T-helper 1 cell (primary cell): Measurements from ENCODE around the gene COQ5.
"Not testable (repeated sequence)": the region's sequence is repeated elsewhere in the genome, so short reads cannot be mapped to it uniquely, and the experiment has no call there.

Experiments
- DNase-seq, 5 donors: peaks; one replicate each; pipeline ENCODE4 v3.0.0-alpha.2; 2012 to 2020

COQ5 gene

DNA sequence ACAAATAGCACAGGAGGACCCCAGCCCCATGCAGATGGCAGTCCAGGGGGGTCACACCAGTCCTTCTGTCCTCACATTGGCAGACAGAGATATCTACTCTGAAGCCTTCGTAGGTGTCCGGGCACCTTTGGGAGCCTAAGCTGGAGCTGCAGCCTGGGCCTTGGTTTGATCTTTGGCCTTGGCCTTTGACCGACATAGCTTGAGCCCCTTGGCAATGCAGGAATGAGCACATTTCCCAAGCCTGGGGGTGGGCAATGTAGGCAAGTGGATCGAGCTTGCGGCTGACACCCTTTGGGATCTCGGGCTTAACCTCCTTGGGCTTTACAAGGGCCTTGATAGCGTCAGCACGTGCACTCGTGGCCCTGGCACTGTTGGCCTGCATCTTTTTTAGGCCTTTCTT lies 6.4 kb downstream of the COQ5 start:
- no peak for DNase-seq

- not testable (repeated sequence) for DNase-seq
Measured at GRCh38 chr12:120519324-120519723, 9.6 kb downstream of the COQ5 start.

DNA sequence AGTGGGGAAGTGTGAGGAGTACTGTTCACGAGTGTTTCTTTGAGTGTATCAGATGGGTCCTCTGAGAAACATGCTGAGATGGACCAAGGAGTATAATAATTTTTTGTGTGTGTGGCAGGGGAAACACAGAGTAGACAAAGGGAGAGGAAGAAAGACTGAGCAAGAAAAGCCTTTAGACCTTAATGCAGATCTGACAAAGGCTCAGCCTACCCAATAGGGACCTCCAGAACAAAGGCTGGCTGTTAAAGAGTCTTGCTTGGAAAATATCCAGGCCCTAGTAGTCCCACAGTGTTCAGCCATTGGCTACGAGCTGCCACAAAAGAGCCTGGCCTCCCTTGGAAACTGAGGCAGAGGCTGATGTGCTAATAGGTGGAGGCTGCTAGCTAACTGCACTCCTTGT lies 13.5 kb downstream of the COQ5 start:
- no peak for DNase-seq

- DNase-seq: no peak
Measured at GRCh38 chr12:120514002-120514401, 15.0 kb downstream of the COQ5 start.

- no peak for DNase-seq
Measured at GRCh38 chr12:120508537-120508936, 20.4 kb downstream of the COQ5 start.

DNA sequence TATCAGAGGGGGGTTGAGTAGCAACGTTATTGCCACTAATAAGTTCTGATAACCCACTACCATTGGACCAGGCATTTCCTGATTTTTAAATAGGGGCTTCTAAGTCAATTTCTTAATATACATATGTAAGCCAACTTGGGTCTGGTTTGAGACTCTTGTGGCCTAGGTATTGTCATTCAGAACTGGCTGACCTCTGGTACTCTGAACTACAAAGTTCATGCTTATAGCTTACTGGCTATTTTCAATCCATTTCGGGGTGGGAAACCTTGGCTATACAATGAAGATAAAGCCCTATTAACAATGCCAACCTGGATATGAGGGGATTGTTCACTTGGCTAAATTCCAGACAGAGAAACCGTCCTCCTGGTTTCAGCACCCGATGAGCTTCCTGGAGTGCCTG lies 24.4 kb downstream of the COQ5 start:
- DNase-seq: no peak

DNA sequence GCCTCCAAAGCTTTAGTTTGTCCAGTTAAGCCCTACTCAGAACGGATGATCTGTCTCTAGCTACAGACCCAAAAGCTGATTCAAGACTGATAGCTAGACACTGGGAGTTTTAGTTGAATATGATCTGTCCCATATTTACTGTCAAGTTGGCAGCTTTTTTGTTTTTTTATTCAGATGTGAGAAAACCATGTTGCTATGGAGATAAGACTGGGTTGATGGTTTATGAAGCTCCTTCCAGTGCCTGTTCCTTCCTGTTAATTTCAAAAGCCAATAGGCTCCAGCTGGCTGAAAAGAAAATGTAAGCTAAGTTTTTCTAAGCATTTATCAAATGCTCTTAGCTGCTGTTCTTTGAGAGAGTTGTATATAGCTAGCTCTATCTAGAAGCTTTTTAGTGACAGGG lies 28.4 kb downstream of the COQ5 start:
- DNase-seq: no peak

DNA sequence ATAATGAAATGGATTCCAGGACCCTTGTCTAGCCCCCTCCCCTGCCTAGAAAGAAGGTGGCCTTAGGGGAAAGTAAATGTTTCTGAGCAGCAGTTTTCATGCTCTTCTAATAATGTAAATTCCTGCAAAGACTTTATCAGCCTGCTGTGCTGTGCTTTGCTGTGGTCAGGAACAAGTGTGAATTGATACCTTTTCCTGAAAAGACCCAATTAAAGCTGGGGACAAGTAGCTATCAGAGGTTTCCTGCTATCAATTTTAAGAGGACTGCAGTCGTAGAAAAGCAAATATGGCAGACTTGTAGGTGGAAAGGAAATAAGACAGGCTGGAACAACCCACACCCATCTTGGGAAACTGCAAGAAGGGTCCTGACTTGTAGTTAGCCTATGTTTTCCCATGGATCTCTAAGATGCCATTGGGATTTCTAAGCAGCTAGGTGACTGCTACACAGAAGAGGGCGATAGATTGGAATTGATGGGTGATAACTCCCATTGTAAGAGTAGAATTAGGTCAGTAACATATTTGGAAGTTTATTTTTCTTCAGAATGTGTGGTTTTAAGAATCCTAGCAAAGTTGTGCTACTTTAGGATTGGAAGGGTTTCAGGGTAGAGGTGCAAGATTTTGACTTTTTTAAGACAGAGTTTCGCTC lies 30.0 kb downstream of the COQ5 start:
- no peak for DNase-seq

DNA sequence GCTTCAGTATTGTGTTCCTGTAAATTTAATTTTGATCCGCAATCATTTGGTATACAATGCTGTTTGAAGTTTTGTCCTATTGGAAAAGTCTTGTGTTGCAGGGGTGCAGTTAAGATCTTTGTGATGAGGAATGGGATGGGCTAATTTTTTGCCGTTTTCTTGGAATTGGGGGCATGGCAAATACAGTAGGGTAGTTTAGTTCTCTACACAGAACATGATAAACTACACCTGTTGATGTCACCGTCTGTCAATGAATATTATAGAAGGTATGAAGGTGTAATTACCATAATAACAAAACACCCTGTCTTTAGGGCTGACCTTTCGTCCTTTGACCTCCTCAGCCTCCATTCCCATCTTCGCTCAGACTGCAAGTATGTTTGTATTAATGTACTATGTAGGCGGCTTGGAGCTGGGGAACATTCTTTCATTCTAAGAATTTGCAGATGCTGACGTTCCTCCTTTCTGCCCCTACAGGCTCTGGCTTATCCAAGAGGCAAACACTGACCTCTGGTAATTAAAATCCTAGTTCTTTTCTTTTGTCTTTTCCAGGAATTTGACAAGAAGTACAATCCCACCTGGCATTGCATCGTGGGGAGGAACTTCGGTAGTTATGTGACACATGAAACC lies 31.3 kb downstream of the COQ5 start:
- DNase-seq: no peak

DNA sequence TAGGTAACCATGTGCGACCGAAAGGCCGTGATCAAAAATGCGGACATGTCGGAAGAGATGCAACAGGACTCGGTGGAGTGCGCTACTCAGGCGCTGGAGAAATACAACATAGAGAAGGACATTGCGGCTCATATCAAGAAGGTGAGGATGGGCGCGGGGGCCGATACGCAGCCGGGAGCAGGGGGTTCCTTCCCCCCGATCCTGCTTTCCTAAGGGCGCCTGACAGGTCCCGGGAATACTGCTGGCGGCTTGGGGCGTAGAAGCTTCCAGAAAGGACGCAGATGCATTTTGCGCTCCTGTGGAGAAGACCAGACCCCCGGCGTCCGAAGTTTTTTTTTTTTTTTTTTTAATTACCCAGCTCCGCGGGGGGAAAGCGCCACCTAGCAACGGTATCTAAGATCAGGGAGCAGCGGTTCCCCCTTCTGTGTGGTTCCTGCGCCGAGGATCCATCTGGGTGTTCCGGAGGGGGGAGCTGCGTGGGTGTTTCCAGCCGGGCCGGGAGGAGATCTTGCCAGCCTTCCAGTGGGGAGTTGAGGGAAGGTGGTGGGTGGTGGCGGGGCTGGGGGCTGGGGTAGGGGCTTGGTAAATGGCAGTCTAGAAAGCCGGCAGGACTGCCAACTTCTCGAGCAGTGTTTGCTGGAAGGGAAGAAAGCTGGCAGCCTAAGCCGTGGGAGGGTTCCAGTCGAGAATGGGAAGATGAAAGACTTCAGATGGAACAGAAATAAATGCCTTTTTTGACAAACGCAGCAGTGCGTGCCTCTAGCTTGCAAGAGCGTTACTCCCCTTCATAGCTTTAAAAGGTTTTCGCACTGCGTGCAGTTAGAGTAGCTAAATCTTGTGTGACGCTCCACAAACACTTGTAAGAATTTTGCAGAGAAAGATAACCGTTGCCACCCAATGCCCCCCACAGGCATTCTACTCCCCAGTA lies 32.3 kb downstream of the COQ5 start:
- DNase-seq: peak; percentile 23 to 52 (median 39)

- peak; percentile 93 to 96 (median 95) for DNase-seq
Measured at GRCh38 chr12:120495731-120496412, 33.1 kb downstream of the COQ5 start, which contains the start of gene DYNLL1. Gene DYNLL1, plus strand, starts transcription at chr12:120496113. Its CDS starts 309 bp downstream, at chr12:120496422.

DNA sequence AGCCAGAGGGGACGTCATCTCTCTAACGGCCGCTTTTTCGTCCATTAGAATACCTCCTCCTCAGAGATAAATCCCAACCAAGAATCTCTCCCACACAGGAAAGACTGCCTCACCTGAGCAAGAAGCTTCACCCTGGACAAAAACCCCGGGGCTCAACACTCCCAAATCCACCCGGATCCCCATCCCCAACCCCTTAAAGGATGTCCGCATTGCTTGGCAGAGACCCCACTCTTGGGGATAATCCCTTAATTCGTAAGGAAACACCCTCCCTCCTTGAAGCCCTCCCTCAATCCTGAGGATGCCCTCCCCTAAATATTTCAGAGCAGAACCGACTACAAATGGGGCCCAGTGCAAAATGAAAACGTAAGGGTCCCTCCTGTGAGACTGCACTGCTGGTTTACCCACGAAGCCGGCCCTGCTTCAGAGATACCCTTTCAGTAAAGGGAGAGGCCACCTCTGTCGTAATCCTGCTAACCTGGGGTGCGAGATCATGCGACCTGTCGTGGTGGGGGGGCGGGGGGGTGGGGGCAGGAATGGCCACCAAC lies 33.7 kb downstream of the COQ5 start:
- no peak for DNase-seq

DNA sequence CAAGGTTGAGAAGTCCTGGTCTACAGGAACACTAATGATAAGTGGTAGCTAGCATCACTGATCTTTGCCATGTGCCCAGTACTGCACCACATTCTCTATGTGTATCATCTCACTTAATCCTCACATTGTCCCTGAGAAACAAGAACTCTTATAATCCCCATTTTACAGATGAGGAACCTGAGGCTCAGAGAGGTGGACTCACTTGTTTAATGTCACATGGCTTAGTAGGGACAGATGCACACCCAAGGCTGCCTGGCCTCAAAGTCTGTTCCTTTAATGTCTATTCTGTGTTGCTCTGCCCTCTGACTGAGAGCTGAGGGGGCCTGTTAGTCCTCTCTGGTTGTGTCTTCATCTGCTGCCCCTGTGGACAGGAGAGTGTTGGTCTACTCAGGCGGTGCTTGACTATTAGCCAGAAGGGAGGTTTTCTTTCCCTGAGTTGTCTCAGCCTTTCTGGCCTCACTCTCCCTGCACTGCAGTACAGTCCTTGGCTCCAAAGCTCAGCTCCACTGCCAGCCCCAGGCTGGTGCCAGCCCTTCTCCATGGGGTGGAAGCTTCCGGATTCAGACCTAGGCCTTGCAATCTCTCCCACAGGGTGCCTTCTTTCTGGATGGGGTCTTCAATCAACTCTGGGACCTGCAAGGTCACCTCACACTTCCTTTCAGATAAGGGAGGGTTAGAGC lies 38.0 kb downstream of the COQ5 start:
- DNase-seq: no peak

DNA sequence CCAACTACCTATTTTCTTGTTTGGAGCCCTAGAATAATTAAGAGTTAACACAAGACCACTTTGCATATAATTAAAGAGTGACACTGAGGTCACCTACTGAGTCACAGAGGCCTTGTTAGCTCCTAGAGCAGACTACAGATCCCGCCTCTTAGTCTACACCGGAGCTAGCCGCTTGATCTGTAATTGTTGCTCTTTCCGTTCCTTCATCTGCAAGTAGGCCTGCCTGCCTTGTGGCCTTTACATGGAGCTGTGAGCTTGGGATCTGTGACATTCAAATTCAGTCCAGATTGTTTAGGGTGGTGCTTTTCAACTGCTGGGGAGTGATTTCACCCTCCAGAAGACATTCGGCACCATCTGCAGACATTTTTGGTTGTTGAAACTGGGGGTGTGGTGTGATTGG lies 38.6 kb downstream of the COQ5 start:
- no peak for DNase-seq

GRCh38 chr12:120489018-120489417 lies 39.9 kb downstream of the COQ5 start:
- no peak for DNase-seq

DNA sequence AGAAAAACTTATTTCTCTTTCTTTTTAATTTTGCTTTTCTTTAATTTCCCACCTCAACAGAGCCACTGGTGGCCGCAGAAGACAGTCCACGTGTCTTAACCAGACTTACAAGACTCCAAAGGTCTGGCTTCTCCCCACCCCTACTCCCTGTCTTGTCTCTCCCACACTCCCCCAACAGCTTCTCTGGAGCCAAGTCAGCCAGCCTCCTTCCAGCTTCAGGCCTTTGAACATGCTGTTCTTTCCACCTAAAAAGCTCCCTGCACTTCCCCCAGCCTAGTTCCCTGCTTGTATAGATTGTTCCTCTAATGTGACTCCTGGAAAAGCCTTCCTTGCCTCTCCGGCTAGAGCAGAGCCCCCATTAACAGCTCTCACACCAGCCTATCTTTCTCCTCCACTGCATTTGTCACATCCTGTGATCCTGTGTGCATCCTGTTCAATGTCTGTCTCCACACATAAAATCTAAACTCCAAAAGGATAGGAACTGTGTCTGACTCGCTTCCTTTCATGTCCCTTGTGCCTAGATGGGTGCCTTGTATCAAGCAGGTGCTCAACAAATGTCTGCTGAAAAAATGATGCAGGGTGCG lies 40.8 kb downstream of the COQ5 start:
- no peak for DNase-seq

DNA sequence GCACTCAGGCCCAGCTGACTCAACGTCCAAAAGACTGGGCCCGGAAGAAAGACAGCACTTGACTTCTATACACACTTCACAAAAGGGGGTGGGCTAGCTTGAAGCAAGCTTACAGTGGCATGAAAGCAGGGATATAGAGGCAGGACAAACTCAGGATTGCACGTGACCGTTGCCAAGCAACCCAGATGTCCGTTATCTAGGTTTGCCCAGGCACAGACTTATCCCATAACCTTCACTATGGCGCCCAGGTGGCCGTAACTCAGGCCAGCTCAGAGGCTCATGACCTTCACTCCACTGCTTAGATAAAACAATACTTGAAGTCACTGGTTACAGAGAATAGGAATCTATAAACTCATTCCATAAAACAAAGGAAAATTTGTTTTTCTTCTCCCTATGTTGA lies 41.4 kb downstream of the COQ5 start:
- DNase-seq: not testable (repeated sequence)

GRCh38 chr12:120485961-120486881 lies 42.7 kb downstream of the COQ5 start:
- DNase-seq: no peak

- no peak for DNase-seq
Measured at GRCh38 chr12:120483621-120484020, 45.3 kb downstream of the COQ5 start.

- DNase-seq: no peak
Measured at GRCh38 chr12:120481022-120481767, 47.8 kb downstream of the COQ5 start.
